Raji (cell line): ENCODE data around the gene WDR75.

Experiments used
- POLR2A ChIP-seq: IDR thresholded peaks from 2 replicates; pipeline ENCODE4 v1.6.1; 2011; ENCODE audit warnings: low read depth, low read length, control low read depth; ENCODE audit not compliant: insufficient read depth

WDR75 gene

GRCh38 chr2:189481071-189481470 lies 39.8 kb downstream of the WDR75 start:
- TF ChIP-seq POLR2A: no peak

- no peak for TF ChIP-seq POLR2A
Measured at GRCh38 chr2:189483571-189483970, 42.3 kb downstream of the WDR75 start.

GRCh38 chr2:189483980-189484740 lies 42.9 kb downstream of the WDR75 start:
- TF ChIP-seq POLR2A: no peak

GRCh38 chr2:189485146-189485545 lies 43.9 kb downstream of the WDR75 start:
- TF ChIP-seq POLR2A: no peak

GRCh38 chr2:189486237-189486770 lies 45.0 kb downstream of the WDR75 start:
- TF ChIP-seq POLR2A: no peak

GRCh38 chr2:189487283-189488007 lies 46.2 kb downstream of the WDR75 start:
- no peak for TF ChIP-seq POLR2A

- no peak for TF ChIP-seq POLR2A
Measured at GRCh38 chr2:189488008-189488310, 46.7 kb downstream of the WDR75 start.

GRCh38 chr2:189492451-189492850 lies 51.2 kb downstream of the WDR75 start:
- no peak for TF ChIP-seq POLR2A

- no peak for TF ChIP-seq POLR2A
Measured at GRCh38 chr2:189498205-189498604, 56.9 kb downstream of the WDR75 start.

- TF ChIP-seq POLR2A: no peak
Measured at GRCh38 chr2:189499137-189499536, 57.9 kb downstream of the WDR75 start.

GRCh38 chr2:189500456-189501160 lies 59.3 kb downstream of the WDR75 start:
- no peak for TF ChIP-seq POLR2A

- no peak for TF ChIP-seq POLR2A
Measured at GRCh38 chr2:189501487-189501886, 60.2 kb downstream of the WDR75 start.

- no peak for TF ChIP-seq POLR2A
Measured at GRCh38 chr2:189502714-189503113, 61.4 kb downstream of the WDR75 start.

GRCh38 chr2:189504238-189504637 lies 63.0 kb downstream of the WDR75 start:
- TF ChIP-seq POLR2A: no peak

- no peak for TF ChIP-seq POLR2A
Measured at GRCh38 chr2:189505492-189505891, 64.2 kb downstream of the WDR75 start.

- TF ChIP-seq POLR2A: no peak
Measured at GRCh38 chr2:189506514-189506976, 65.3 kb downstream of the WDR75 start.
